Lung microvascular endothelial cell (primary cell): ENCODE data around the gene ADGRD1. TPM values are rescaled to one million over a fixed set of nuclear protein-coding genes. Genes with fewer than 3 reads are reported as not detected.

Source experiments
- DNase-seq, 2 donors: peaks; one replicate each; pipeline versions ENCODE4 v3.0.0 to v3.0.0-alpha.2; 2010; ENCODE audit warnings: low read depth in 2 of 2
- total RNA-seq: library from RNA; depleted of rRNA; stranded (reverse); fragments of >200 nt; gene quantifications from 2 replicates; pipeline ENCODE4 v1.2.1, GENCODE V29; 2014

ADGRD1 gene
- total RNA-seq, 1 donor from 2014 or later = 0.20 TPM

DNA sequence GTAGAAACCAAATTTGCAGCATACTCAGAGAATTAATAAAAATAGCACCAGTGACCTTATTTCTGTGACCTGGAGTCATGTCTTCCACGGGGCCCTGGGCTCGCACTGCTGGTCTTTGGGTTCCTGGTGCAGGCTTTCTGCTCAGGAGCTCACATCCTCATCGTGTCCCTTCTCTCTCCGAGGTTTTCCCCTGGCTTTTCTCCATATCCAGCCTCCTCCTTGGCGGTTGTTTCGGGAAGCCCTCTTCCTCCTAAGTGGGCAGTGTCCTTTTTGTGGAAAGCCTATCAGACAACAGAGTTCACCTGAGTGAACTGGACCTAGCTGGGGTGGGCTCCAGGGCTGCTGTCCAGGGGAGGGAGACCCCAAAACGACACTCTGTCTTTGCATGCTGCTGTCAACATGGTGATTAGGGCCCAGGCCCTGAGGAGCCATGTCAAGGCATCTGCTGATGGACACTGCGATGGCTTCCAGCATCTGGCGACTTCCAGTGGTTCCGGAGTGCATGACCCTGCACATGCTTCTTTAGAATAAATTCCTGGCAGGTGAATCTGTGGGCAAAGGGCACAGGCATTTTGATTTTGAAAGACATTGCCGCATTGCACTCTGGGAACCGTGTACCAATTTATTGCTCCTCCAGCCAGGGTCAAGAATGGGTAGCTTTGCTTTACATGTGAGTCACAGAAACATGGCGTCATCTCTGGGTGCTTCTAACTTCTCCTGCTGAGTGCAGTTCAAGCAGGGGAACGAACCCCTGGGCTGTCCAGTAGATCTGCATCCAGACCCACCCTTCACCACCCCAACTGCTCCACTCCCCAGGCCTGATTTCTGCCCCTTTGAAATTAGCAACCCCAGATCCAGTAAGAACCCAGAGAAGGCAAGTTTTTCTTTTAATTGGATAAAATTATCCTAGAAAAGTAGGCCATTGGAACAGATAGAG is 136.8 kb downstream of the ADGRD1 start:
- DNase-seq = no peak

DNA sequence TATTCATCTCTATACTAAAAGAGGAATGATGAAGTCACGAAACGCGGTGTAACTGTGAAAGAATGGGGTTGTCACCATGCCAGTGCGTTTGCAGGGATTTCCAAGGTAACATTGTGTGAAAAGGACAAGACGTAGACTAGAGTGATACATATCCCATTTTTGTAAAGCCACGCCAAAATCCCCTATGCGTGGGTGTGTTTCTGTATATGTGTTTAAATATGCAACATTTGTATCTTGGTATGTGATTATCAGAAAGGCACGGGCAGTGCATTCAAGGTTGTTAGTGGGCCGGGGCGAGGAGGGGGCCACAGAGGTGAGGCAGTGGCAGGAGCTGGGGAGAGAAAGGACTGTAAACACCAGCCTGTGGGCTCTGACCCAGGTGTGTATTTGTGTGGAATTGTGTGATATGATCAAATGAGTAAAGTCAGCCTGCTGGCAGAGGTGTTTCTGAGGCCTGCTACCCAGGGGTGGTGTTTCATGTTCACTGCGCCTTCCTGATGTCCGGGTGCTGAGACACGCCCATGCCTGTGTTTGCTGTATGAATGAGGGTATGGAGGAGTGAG is 137.8 kb downstream of the ADGRD1 start:
- DNase-seq = no peak

- DNase-seq = no peak
Observed at GRCh38 chr12:131091976-131092691, 138.4 kb downstream of the ADGRD1 start.

- DNase-seq = no peak
Observed at GRCh38 chr12:131092901-131093603, 139.3 kb downstream of the ADGRD1 start.

- no peak for DNase-seq
Observed at GRCh38 chr12:131093604-131093955, 139.9 kb downstream of the ADGRD1 start.

DNA sequence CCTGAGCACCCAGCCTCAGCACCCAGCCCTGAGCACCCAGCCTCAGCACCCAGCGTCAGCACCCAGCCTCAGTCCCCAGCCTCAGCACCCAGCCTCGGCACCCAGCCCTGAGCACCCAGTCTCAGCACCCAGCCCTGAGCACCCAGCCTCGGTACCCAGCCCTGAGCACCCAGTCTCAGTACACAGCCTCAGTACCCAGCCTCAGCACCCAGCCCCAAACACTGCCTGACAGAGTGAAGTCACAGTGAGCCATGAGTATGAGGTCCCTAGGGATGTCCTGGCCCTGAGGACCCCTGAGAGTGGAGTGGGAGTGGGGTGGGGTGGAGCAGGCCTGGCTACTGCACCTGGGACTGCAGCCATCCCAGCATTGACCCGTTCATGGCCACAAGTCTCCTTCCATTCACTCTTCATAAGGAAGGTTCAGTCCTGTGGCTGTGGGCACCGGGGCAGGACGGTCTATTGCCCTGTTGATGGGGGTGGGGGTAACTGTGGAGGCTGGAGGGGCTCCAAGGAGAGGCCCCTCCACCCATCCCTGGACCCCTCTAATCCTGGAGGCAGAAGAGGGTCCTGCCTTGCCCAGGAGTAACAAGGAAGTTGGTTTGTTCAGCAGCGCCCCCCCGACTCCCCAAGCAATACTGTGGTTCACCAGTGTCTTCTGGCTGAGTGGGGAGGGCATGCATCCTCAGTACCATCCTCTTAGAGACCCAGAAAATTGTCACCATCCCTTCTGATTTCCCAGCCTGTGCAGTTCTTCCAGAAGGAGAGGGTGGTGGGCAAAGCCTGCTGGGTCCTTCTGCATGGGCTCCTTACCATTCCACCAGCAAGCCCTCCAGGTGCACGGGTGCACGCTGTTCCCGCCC is 140.5 kb downstream of the ADGRD1 start:
- no peak for DNase-seq

DNA sequence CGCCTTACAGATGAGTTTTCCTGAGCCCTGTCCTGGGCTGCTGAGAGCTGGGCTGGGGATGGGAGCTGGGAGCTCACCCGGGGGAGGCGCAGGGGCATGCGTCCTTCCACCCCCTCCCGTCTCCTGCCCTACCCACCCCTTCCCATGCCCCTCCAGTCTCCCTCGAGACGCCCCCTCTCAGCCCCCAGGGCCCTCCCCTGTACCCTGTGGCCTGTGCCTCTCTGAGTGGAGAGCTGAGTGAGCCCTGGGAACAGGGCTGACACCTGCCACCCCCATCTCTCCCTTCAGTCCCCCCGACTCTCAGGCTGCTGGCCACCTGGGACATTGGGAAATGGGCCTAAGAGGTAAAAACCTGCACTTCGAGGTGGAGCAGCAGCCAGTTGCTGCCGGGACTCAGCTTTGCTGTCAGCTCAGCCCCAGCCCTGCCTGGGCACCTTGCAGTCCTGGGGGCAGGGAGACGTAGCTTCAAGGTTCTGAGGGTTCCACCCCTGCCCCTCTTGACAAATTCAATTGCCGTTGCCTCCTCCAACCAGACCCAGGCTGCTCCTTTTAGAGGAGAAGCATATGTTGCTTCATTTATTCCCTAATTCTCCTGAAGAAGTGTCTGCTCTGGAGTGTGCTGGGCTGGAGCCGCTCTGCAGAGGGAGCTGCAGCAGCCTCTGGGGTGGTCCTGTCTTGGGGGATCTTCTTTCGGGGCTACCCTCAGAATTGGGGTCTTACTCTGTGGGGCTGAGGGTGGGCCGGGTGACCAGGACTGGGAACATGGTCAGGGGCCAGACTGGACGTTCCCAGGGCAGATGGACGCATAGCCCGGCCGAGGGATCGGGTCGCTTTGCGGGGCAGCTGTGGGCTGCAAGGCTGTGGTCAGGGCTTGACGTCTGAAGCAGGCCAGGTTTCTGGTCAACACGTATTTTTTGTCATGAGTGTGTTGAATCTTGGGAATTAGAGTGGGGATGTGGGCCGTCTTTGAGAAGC is 141.4 kb downstream of the ADGRD1 start:
- DNase-seq = no peak

GRCh38 chr12:131095826-131096680 is 142.3 kb downstream of the ADGRD1 start:
- no peak for DNase-seq

- DNase-seq = no peak
Observed at GRCh38 chr12:131096681-131097181, 143.0 kb downstream of the ADGRD1 start.

DNA sequence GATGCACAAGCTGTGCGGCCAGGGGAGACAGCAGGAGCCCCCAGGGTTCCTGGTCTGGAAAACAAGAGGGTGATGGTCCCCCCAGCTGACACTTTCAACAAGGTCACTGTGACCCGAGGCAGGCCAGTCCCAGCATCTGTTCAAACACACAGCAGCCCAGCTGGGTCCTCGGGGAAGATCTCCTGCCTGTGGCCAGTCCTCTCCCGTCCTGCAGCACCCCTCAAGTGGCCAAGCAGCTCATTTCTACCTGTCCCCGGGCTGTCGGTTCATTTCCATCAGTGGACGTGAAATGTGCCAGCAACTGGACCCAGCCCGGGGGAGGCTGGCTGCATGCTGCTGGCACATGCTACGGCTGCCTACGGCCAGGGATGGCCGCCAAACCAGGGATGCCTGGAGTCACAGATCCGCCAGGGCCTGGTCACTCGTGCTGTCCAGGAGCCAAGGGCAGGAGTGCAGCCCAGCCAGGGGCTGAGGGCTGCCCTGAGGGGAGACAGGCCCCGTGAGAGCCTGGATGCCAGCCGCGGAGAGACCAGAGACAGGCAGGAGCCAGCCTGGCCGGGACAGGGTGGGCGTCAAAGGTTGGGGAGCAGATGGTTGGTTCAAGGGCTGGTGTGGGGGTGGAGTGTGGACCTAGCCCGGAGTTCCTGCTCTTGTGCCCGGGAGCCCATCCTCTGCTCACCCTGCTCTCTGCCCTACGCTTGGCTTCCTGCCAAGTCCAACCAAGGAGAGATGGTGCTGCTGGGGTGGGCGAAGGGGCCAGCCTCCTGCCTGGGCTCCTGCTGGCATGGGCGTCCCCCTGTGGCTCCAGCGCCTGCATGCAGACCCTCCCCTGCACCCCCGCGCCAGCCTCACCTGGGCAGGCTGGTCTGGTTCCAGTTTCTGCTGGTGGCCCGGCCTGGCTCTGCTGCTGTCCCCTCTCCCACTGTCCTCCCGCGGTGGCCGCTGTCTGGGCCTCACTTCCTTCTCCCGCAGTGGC is 143.8 kb downstream of the ADGRD1 start:
- no peak for DNase-seq

GRCh38 chr12:131098178-131098981 is 144.7 kb downstream of the ADGRD1 start:
- no peak for DNase-seq

DNA sequence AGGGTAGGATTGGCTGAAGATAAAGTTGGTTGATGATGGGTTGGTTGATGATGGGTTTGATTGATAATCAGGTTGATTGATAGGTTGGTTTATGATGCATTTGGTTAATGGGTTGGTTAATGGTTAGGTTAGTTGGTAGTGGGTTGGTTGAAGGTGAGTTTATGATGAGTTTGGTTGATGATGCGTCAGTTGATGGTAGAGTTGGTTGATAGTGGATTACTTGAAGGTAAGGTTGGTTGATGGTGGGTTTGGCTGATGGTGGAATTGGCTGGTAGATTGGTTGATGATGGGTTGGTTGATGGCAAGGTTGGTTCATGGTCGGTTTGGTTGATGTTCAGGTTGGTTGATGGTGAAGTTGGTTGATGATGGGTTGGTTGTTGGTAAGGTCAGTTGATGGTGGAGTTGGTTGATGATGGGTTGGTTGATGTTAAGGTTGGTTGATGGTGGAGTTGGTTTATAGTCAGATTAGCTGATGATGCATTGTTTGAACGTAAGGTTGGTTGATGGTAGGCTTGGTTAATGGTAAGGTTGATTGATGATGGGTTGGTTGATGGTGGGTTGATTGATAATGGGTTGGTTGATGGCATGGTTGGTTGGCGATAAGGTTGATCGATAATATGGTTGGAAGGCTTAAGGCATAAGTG is 146.4 kb downstream of the ADGRD1 start:
- DNase-seq = no peak

- no peak for DNase-seq
Observed at GRCh38 chr12:131101006-131101405, 147.3 kb downstream of the ADGRD1 start.

DNA sequence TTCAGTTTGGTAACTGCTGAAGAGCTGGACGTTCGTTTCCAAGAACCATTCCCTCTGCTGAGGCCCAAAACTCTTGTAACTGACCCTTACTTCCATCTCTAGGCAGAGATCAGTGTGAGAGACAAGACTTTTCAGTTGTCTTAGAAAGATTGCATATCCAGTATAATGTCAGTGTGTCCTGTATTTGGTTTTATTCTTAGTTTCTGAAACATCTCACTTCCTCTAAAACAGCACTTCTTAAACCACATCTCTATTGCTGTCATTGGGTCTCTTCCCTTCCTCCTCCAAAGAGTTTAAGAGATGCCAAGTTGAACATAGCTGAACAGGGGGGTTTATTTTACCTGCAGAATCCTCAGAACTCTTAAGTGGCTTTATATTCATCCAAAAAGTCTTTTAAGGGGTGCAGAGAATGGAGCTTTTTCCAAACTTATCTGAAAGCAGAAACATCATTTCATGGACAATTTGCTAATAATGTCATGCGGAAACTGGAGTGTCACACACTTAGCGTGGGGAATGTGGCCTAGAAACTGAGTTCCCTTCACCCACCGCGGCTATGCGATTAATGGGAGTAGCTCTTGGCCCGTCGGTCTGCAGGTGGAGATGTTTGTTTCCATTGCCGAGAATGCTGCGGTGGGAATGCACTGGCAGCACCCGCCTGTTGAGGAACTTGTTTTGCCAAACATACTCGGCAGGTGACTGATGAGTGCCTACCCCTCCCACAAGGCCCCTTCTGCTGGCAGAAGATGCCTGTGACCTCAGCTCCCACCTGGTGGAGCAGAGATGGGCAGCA is 148.2 kb downstream of the ADGRD1 start:
- DNase-seq = no peak

- no peak for DNase-seq
Observed at GRCh38 chr12:131102493-131102931, 148.8 kb downstream of the ADGRD1 start.
